HTR-8/SVneo (cell line): Measurements from ENCODE around the gene COPG1.

Experiments used
- DNase-seq: peaks from one replicate; pipeline ENCODE4 v3.0.0; 2011; ENCODE audit warnings: low spot score, mixed read lengths; ENCODE audit not compliant: insufficient read length
- FAIRE-seq: peaks from 2 replicates; lab custom pipeline; 2011; peaks lifted over from hg19 to GRCh38; lab: Jason Lieb, UNC

COPG1 gene

GRCh38 chr3:129276385-129276784, 27.0 kb downstream of the COPG1 start:
- no peak for FAIRE-seq
- no peak for DNase-seq

GRCh38 chr3:129277829-129278271, 28.4 kb downstream of the COPG1 start:
- no peak for DNase-seq
- FAIRE-seq = no peak

- DNase-seq (peak; percentile 90), FAIRE-seq (peak; percentile 97)
Measured at GRCh38 chr3:129278439-129278965, 29.1 kb downstream of the COPG1 start, which contains the start of gene HMCES. HMCES (plus strand) TSS chr3:129278870; CDS start chr3:129279733, 863 bp downstream.

- FAIRE-seq (peak; percentile 85), DNase-seq (peak; percentile 73)
Measured at GRCh38 chr3:129278966-129279906, 29.8 kb downstream of the COPG1 start.

GRCh38 chr3:129280183-129280582, 30.8 kb downstream of the COPG1 start:
- no peak for FAIRE-seq

GRCh38 chr3:129281726-129282125, 32.3 kb downstream of the COPG1 start:
- DNase-seq (no peak), FAIRE-seq (no peak)

More at GRCh38 chr3:129280183-129280582, 30.8 kb downstream of the COPG1 start:
- DNase-seq = no peak

- FAIRE-seq = no peak
- DNase-seq = no peak
Measured at GRCh38 chr3:129282727-129283327, 33.4 kb downstream of the COPG1 start.

- DNase-seq (no peak), FAIRE-seq (no peak)
Measured at GRCh38 chr3:129286081-129286480, 36.7 kb downstream of the COPG1 start.

GRCh38 chr3:129288446-129288845, 39.0 kb downstream of the COPG1 start:
- no peak for DNase-seq
- FAIRE-seq = no peak

- FAIRE-seq (peak; percentile 69), DNase-seq (no peak)
Measured at GRCh38 chr3:129289201-129289921, 40.0 kb downstream of the COPG1 start.

GRCh38 chr3:129291236-129291886, 42.0 kb downstream of the COPG1 start:
- DNase-seq (no peak), FAIRE-seq (no peak)

- DNase-seq (no peak), FAIRE-seq (no peak)
Measured at GRCh38 chr3:129295286-129295685, 45.9 kb downstream of the COPG1 start.

GRCh38 chr3:129304146-129304961, 54.9 kb downstream of the COPG1 start:
- FAIRE-seq = peak; percentile 4
- DNase-seq = no peak

GRCh38 chr3:129304962-129305222, 55.5 kb downstream of the COPG1 start:
- DNase-seq (no peak), FAIRE-seq (no peak)

GRCh38 chr3:129305592-129306091, 56.2 kb downstream of the COPG1 start:
- no peak for DNase-seq
- FAIRE-seq = no peak

- DNase-seq (no peak), FAIRE-seq (no peak)
Measured at GRCh38 chr3:129308636-129309035, 59.2 kb downstream of the COPG1 start.

- no peak for FAIRE-seq
Measured at GRCh38 chr3:129310111-129311011, 61.0 kb downstream of the COPG1 start.

More at GRCh38 chr3:129310111-129311011, 61.0 kb downstream of the COPG1 start:
- DNase-seq = no peak
